HG02938 (cell line): ENCODE measurements around the gene RETREG2.

Source experiments
- ATAC-seq: cut with Tn5 transposase; IDR thresholded peaks from one replicate; pipeline ENCODE4 v1.9.1; 2021; ENCODE audit warnings: mild to moderate bottlenecking, moderate library complexity; ENCODE audit not compliant: unreplicated experiment

RETREG2 gene

GRCh38 chr2:219213486-219214071 is 35.5 kb downstream of the RETREG2 start:
- ATAC-seq = no peak

GRCh38 chr2:219214141-219214540 is 36.1 kb downstream of the RETREG2 start:
- ATAC-seq = no peak

- ATAC-seq = no peak
These were observed 36.7 kb downstream of the RETREG2 start for GRCh38 chr2:219214786-219215185.

GRCh38 chr2:219215871-219216534 is 37.9 kb downstream of the RETREG2 start:
- ATAC-seq = no peak

DNA sequence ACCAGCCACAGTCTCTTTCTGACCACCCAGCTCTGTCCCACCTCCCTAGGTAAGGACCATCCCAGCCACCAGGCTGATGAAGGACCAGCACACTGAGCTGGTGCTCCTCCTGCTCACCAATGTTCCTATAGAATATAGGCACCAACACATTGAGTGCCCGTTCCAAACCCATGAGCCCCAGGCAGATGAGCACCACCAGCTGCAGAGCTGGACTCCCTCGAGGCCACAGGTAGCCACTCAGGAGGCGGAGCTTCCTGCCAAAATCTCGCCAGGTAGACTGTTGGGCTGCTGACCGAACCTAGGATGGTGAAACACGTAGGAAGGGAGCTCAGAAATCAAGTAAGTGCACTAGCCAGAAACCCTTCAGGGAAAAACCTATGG is 38.5 kb downstream of the RETREG2 start:
- no peak for ATAC-seq

- ATAC-seq = peak; percentile 25
These were observed 40.2 kb downstream of the RETREG2 start for GRCh38 chr2:219218217-219218731.

GRCh38 chr2:219218732-219219701 is 40.9 kb downstream of the RETREG2 start, which contains the start of gene ABCB6:
Gene ABCB6, minus strand, starts transcription at chr2:219218958. Its CDS starts 285 bp downstream, at chr2:219218673.
- peak; percentile 72 for ATAC-seq

- ATAC-seq = no peak
These were observed 41.9 kb downstream of the RETREG2 start for GRCh38 chr2:219219784-219220532.

- ATAC-seq = no peak
These were observed 42.8 kb downstream of the RETREG2 start for GRCh38 chr2:219220652-219221402.

GRCh38 chr2:219221957-219222518 is 44.0 kb downstream of the RETREG2 start:
- ATAC-seq = no peak

DNA sequence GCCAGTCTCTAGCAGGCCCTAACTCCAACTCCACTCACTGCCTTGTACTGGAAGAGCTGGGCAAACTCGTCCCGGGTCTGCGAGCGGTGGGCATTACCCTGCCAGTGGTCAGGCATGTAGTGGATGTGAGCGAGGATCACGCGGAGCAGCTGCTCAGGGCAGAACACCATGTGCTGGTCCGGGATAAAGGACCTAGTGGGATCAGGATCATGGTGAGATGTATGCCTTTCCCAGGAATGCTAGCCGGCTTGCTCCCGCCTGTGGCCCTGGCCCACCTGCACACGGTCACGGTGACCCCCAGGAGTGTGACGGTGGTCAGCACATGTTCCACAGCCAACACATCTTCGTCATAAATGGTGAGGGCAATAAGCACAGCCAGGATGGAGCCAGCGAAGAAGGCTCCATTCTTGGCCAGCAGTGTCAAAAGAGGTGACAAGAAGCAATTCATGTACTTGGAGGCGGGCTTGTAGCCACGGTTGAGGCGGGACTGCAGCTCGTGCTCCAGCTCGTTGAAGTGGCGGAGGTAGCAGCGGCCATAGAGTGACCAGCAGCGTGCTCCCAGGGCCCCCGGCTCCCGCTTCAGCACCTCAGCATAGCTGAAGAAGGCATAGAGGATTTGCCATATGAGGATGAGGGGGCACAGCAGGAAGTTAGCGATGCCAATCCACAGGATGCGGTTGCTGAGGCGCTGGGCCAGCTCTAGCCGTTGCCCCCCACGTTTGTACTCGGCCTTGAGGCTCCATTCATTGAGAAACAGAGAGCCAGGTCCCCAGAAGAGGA is 45.9 kb downstream of the RETREG2 start:
- no peak for ATAC-seq

GRCh38 chr2:219225350-219225749 is 47.3 kb downstream of the RETREG2 start:
- ATAC-seq = no peak

GRCh38 chr2:219228041-219228910 is 50.2 kb downstream of the RETREG2 start:
- no peak for ATAC-seq

DNA sequence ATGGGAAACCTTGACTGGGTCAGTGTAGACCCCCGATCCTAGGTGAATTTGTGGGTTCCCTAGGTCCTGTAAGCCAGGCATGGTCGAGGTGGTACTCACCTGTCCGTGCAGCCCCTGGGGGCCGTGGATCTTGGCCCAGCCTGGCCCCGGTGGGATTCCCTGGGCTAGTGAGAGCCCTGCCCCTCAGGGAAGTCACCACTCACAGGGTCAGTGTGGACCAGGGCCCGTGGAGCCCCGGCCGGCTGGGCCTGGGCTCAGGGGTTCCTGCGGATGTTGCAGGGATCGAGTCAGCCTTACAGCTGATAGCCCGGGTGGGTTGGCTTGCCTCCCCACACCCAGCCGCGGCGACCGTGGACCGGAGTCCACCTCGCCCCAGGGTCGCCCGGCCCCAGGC is 50.8 kb downstream of the RETREG2 start:
- no peak for ATAC-seq

DNA sequence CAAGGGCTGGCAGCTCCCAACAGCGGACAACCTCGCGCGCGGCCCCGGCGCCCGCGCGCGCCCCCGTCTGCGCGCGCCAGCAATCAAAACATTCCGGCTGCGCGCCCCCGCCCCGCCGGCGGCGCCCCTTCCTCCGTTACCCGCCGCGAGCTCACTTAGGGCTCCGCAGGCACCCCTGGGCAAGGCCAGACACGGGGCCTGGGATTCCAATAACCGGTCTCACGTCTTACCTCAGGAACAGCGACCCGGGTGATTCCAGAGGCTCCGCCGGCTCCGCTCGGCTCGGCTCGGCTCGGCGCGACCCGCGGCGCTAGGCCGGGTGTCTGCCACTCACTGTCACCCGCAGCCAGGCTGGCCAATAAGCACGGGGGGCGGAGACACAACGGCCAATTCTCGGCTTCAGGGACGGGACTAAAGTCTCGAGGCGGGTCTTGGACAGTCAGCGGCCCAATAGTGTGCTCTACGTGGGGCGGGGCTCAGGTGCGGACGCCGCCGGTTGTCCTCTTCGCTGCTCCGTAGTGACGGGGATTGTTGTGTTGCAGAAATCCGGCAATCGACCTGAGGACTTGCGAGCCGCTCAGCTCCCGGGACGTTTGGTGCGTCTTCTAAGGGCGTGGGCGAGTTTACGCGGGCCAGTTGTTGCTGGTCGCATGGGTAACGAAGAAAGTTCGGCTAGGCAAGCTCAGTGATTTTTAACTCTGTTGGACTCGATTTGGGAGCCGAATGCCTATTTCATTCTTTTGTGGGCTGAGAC is 51.4 kb downstream of the RETREG2 start, which contains the start of the genes ANKZF1 and ATG9A:
Gene ANKZF1 (plus strand): TSS at position 502 of the 754 bp plus-strand sequence. CDS start 452 bp downstream, outside the sequence.
Gene ATG9A (minus strand): TSS at position 332 of the 754 bp plus-strand sequence. CDS start 1,612 bp downstream, outside the sequence.
- ATAC-seq = peak; percentile 97

- ATAC-seq = peak; percentile 11
These were observed 52.0 kb downstream of the RETREG2 start for GRCh38 chr2:219230059-219230540.

GRCh38 chr2:219234331-219234730 is 56.3 kb downstream of the RETREG2 start:
- ATAC-seq = no peak
